HepG2 (cell line): ENCODE data around the gene CGREF1. TPM values are rescaled to one million over a fixed set of nuclear protein-coding genes. Genes with fewer than 3 reads are reported as not detected.

Source experiments
- AGO1 ChIP-seq: fragments of 200-400 bp; formaldehyde crosslinking; IDR thresholded peaks from 2 replicates; pipeline ENCODE4 v1.6.1; 2017; ENCODE audit warnings: mild to moderate bottlenecking, low read depth, low read length, moderate library complexity; ENCODE audit not compliant: poor library complexity, severe bottlenecking
- BCL3 ChIP-seq: sonication (generic); formaldehyde crosslinking; IDR thresholded peaks from 2 replicates; pipeline ENCODE4 v1.5.1; 2020; ENCODE audit warnings: mild to moderate bottlenecking, missing genetic modification reagents, moderate library complexity
- FOXC1 ChIP-seq: sonication (generic); formaldehyde crosslinking; IDR thresholded peaks from 2 replicates; pipeline ENCODE4 v1.8.0; 2022; ENCODE audit warnings: mild to moderate bottlenecking, missing genetic modification reagents, borderline replicate concordance
- GTF3A ChIP-seq: sonication (generic); formaldehyde crosslinking; conservative IDR thresholded peaks from 2 replicates; pipeline ENCODE4 v1.4.0; 2020; ENCODE audit warnings: mild to moderate bottlenecking, missing genetic modification reagents
- KLF16 ChIP-seq, 2 experiments: sonication (generic) in 1 of 2; formaldehyde crosslinking in 1 of 2; IDR thresholded peaks; 2 replicates each; pipeline versions ENCODE4 v1.6.1 to v1.8.0; 2016 to 2023; ENCODE audit warnings: missing genetic modification reagents in 2 of 2, missing compliant biosample characterization in 1 of 2
- PHF21A ChIP-seq: sonication (generic); formaldehyde crosslinking; IDR thresholded peaks from 2 replicates; pipeline ENCODE4 v1.5.0; 2020; ENCODE audit warnings: mild to moderate bottlenecking, missing genetic modification reagents
- PHF5A ChIP-seq: IDR thresholded peaks from one replicate; pipeline ENCODE4 v1.6.1; 2018; ENCODE audit warnings: low read depth, missing genetic modification reagents; ENCODE audit not compliant: unreplicated experiment
- PTBP1 ChIP-seq: fragments of 200-400 bp; formaldehyde crosslinking; IDR thresholded peaks from 2 replicates; pipeline ENCODE4 v1.6.1; 2018; ENCODE audit warnings: low read length, low read depth; ENCODE audit not compliant: poor library complexity, severe bottlenecking
- SATB2 ChIP-seq: sonication (generic); formaldehyde crosslinking; IDR thresholded peaks from 2 replicates; pipeline ENCODE4 v1.5.0; 2020; ENCODE audit warnings: missing genetic modification reagents
- STAT5B ChIP-seq: sonication (generic); formaldehyde crosslinking; IDR thresholded peaks from 2 replicates; pipeline ENCODE4 v1.4.0; 2020; ENCODE audit warnings: missing genetic modification reagents
- THRA ChIP-seq: sonication (generic); formaldehyde crosslinking; IDR thresholded peaks from 2 replicates; pipeline ENCODE4 v1.4.0; 2020; ENCODE audit warnings: missing genetic modification reagents, borderline replicate concordance
- ZBTB21 ChIP-seq: sonication (generic); formaldehyde crosslinking; IDR thresholded peaks from 2 replicates; pipeline ENCODE4 v1.4.0; 2020; ENCODE audit warnings: missing genetic modification reagents
- ZNF468 ChIP-seq: sonication (generic); formaldehyde crosslinking; IDR thresholded peaks from 2 replicates; pipeline ENCODE4 v1.8.0; 2022; ENCODE audit warnings: mild to moderate bottlenecking, moderate library complexity, missing genetic modification reagents
- ZNF629 ChIP-seq: sonication (generic); formaldehyde crosslinking; conservative IDR thresholded peaks from 2 replicates; pipeline ENCODE4 v1.5.0; 2020; ENCODE audit warnings: missing genetic modification reagents
- polyA plus RNA-seq, 8 experiments: library from polyadenylated mRNA; depleted of rRNA in 3 of 8; stranded (reverse) in 7 of 8; unstranded in 1 of 8; fragments of >200 nt; fragmentation: Illumina TruSeq in 4 of 8; extraction: Trizol in 4 of 8; gene quantifications; 2 replicates each; pipeline versions ENCODE4 v1.2.1 to v1.2.3, GENCODE V29; 2011 to 2016; ENCODE audit warnings: low read depth in 4 of 8, missing spikeins in 1 of 8, mixed read lengths in 1 of 8; ENCODE audit not compliant: insufficient read depth in 1 of 8
- total RNA-seq, 5 experiments: library from RNA; depleted of rRNA; stranded (reverse); fragments of >200 nt; fragmentation: Illumina TruSeq; extraction: Trizol; gene quantifications; 2 replicates each; pipeline ENCODE4 v1.2.3, GENCODE V29; 2016; ENCODE audit warnings: low read depth in 1 of 5
- TF ChIP-seq, protein P1 (sequence below), 2 experiments: sonication (generic) in 1 of 2; formaldehyde crosslinking in 1 of 2; IDR thresholded peaks; 2 replicates each; pipeline versions ENCODE4 v1.6.1 to v1.9.0; 2014 to 2022; ENCODE audit warnings: antibody characterized with exemption in 1 of 2, borderline replicate concordance in 1 of 2, inconsistent platforms in 1 of 2, low read depth in 1 of 2, missing genetic modification reagents in 1 of 2
- TF ChIP-seq, protein P2 (sequence below): sonication (generic); formaldehyde crosslinking; IDR thresholded peaks from 2 replicates; pipeline ENCODE4 v1.4.0; 2020; ENCODE audit warnings: mild to moderate bottlenecking, low read depth, missing genetic modification reagents

The CGREF1 gene
- total and polyA plus RNA-seq, 2 of the 13 experiments (the other 11 are each of a cell fraction or from before 2014, with no cell fraction given) = 13.9 to 23.4 TPM

DNA sequence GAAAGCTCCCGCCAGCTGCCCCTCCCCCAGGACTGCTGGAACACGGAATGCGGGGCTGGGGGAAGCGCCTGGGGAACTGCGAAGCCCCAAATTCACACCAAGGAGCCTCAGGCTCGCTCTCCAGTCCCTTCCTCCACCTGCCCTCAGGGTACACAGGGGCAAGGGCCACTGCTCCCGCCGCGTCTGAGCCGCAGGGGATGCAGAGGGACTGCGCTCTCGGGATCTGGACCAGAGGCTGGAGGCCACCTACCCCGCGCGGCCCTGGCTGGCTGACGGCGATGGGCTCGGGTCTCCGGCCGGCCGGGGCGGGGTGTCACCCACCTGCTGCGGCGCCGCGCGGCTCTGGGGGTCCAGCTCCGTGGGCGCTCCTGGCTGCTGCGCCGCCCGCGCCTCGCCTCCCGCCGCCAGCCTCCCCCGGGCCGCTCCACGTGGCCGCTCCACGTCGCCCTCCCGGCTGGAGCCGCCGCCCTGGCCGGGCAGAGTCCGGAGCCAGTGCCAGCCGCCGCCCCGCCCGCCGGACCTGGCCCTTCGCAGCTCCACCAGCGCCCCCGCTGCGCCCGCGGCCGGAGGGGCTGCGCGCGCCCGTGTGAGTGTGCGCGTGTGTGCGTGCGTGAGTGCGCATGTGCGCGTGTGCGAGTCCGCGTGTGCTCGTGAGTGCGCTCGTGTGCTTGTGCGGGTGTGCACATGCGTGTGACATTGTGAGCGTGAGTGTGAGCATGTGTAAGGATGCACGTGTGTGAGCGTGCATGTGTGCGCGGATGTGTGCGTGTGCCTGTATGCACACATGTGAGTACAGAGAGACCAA lies at the start of gene CGREF1 (continued):
- no peak for TF ChIP-seq ZNF629 (CRISPR knock-in tag)
- peak; percentile 21 for TF ChIP-seq AGO1
- no peak for TF ChIP-seq THRA
- TF ChIP-seq PTBP1 = no peak
- no peak for TF ChIP-seq KLF16 (CRISPR knock-in tag; IDR thresholded peaks at IDR 0.05)
- TF ChIP-seq SATB2 (CRISPR knock-in tag) = no peak
- TF ChIP-seq FOXC1 (CRISPR knock-in tag) = peak; percentile 72; the same call in 1 of the 2 replicates
- TF ChIP-seq GTF3A = no peak
- 0 out of 2 replicates have a peak, but pooled peaks have one; percentile 53 for TF ChIP-seq ZNF468
- no peak; the same call in 1 of the 2 replicates for TF ChIP-seq PHF21A (CRISPR knock-in tag)
- no peak for TF ChIP-seq PHF5A
- TF ChIP-seq, protein P1, sequence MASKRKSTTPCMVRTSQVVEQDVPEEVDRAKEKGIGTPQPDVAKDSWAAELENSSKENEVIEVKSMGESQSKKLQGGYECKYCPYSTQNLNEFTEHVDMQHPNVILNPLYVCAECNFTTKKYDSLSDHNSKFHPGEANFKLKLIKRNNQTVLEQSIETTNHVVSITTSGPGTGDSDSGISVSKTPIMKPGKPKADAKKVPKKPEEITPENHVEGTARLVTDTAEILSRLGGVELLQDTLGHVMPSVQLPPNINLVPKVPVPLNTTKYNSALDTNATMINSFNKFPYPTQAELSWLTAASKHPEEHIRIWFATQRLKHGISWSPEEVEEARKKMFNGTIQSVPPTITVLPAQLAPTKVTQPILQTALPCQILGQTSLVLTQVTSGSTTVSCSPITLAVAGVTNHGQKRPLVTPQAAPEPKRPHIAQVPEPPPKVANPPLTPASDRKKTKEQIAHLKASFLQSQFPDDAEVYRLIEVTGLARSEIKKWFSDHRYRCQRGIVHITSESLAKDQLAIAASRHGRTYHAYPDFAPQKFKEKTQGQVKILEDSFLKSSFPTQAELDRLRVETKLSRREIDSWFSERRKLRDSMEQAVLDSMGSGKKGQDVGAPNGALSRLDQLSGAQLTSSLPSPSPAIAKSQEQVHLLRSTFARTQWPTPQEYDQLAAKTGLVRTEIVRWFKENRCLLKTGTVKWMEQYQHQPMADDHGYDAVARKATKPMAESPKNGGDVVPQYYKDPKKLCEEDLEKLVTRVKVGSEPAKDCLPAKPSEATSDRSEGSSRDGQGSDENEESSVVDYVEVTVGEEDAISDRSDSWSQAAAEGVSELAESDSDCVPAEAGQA (IDR thresholded peaks at IDR 0.05; ENCODE audit: low read depth) = no peak; the same call in 1 of the 2 replicates
- TF ChIP-seq, protein P1 (CRISPR knock-in tag; IDR thresholded peaks at IDR 0.05; ENCODE audit: borderline replicate concordance) = no peak
- TF ChIP-seq BCL3 (CRISPR knock-in tag) = peak; percentile 47
- TF ChIP-seq, protein P2, sequence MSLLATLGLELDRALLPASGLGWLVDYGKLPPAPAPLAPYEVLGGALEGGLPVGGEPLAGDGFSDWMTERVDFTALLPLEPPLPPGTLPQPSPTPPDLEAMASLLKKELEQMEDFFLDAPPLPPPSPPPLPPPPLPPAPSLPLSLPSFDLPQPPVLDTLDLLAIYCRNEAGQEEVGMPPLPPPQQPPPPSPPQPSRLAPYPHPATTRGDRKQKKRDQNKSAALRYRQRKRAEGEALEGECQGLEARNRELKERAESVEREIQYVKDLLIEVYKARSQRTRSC (CRISPR knock-in tag) = no peak
- TF ChIP-seq STAT5B (CRISPR knock-in tag) = no peak
- TF ChIP-seq ZBTB21 (CRISPR knock-in tag) = no peak
